ENCODE data around the gene PRM1. TPM values are rescaled to one million over a fixed set of nuclear protein-coding genes. Genes with fewer than 3 reads are reported as not detected.

PRM1 gene
- total and polyA plus RNA-seq, 8 donors, result not detected

GRCh38 chr16:11296706-11297491, 15.8 kb upstream of the PRM1 start:
- 22% methylated on average over 9 to 10 of the region's 10 CpGs for WGBS, 2 donors
- FAIRE-seq (no peak), DNase-seq (peak in 2 of 6 donors; percentile 21 to 43), ATAC-seq (peak; percentile 60 to 81 (median 76))
- peaks cover 12 to 23% (median 16%) of the 10 kb centered on the region in 3 donors for H3K4me1 ChIP-seq
- peak overlapping the region; percentile 35 to 72 (median 52) for H3K27ac ChIP-seq
- H3K36me3 ChIP-seq, result no peaks in the 10 kb centered on the region
- TF ChIP-seq CTCF (IDR thresholded peaks at IDR 0.05), result no peak
- no peaks in the 10 kb centered on the region for H3K27me3 ChIP-seq
- no peaks in the 10 kb centered on the region for H3K9me3 ChIP-seq
- intact Hi-C loops (cut with DNase I), result no loop called here
- H3K4me3 ChIP-seq, result peak overlapping the region in 2 of 4 donors; percentile 13 to 14

GRCh38 chr16:11296351-11296705, 15.2 kb upstream of the PRM1 start:
- intact Hi-C loops (cut with DNase I), result no loop called here
- 77 to 80% methylated on average over 3 of the region's 3 CpGs for WGBS, 2 donors
- no peaks in the 10 kb centered on the region for H3K9me3 ChIP-seq
- H3K36me3 ChIP-seq, result no peaks in the 10 kb centered on the region
- TF ChIP-seq CTCF (IDR thresholded peaks at IDR 0.05), result no peak
- peaks cover 12 to 23% (median 16%) of the 10 kb centered on the region in 3 donors for H3K4me1 ChIP-seq
- H3K27ac ChIP-seq, result peak overlapping the region in 2 of 4 donors; percentile 69 to 72
- H3K27me3 ChIP-seq, result no peaks in the 10 kb centered on the region
- FAIRE-seq (no peak), ATAC-seq (no peak), DNase-seq (no peak)
- H3K4me3 ChIP-seq, result no peak overlapping the region

GRCh38 chr16:11295672-11296071, 14.5 kb upstream of the PRM1 start:
- no peak for TF ChIP-seq CTCF (IDR thresholded peaks at IDR 0.05)
- H3K36me3 ChIP-seq, result no peaks in the 10 kb centered on the region
- FAIRE-seq (no peak), DNase-seq (no peak), ATAC-seq (no peak)
- no peak overlapping the region for H3K27ac ChIP-seq
- no peaks in the 10 kb centered on the region for H3K9me3 ChIP-seq
- H3K4me1 ChIP-seq, result peaks cover 12 to 23% (median 16%) of the 10 kb centered on the region in 3 donors
- no peak overlapping the region for H3K4me3 ChIP-seq
- intact Hi-C loops (cut with DNase I), result no loop called here
- H3K27me3 ChIP-seq, result no peaks in the 10 kb centered on the region
- 89 to 92% methylated on average over 4 of the region's 4 CpGs for WGBS, 2 donors

- WGBS, 2 donors, result 73 to 83% methylated on average over 7 of the region's 7 CpGs
- FAIRE-seq, result no peak
- no peak for TF ChIP-seq CTCF (IDR thresholded peaks at IDR 0.05)
Measured at GRCh38 chr16:11292076-11292748, 11.1 kb upstream of the PRM1 start.

More at GRCh38 chr16:11292076-11292748, 11.1 kb upstream of the PRM1 start:
- H3K36me3 ChIP-seq, result no peaks in the 10 kb centered on the region
- H3K27me3 ChIP-seq, result no peaks in the 10 kb centered on the region
- intact Hi-C loops (cut with DNase I), result no loop called here
- peaks cover 9 to 13% (median 10%) of the 10 kb centered on the region in 3 donors for H3K4me1 ChIP-seq
- no peak for DNase-seq
- H3K27ac ChIP-seq, result no peak overlapping the region
- H3K4me3 ChIP-seq, result no peak overlapping the region
- H3K9me3 ChIP-seq, result no peaks in the 10 kb centered on the region
- ATAC-seq, result no peak

All from pancreas (tissue), 10 donors.